ENCODE measurements around the gene MC1R. TPM values are rescaled to one million over a fixed set of nuclear protein-coding genes. Genes with fewer than 3 reads are reported as not detected.
A peak's percentile ranks its signal among the peaks of the same experiment; 100 is the strongest.

The MC1R gene
- total RNA-seq, 1 donor from 2014 or later, result 3.8 TPM

DNA sequence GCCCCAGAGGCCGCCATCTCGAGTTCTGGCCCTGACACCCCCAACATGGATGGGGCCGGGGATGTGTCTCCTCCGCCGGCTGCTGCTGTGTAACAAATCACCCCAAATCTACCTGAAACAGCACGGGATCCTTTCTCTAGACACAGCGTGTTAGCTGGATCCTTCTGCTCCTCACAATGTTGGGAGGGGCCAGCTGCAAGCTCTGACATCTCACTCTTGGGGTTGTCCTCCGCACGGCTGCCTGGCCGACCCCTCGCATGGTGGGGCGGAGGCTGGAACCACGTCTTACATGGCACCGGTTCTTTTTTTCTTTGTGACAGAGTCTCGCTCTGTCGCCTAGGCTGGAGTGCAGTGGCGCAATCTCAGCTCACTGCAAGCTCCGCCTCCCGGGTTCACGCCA is 18.3 kb downstream of the MC1R start:
- no peaks in the 10 kb centered on the region for H3K9me3 Mint-ChIP-seq
- H3K36me3 Mint-ChIP-seq, result no peaks in the 10 kb centered on the region
- no peak for DNase-seq (ENCODE audit: extremely low spot score, unreplicated experiment)
- no peak overlapping the region for H3K4me3 Mint-ChIP-seq
- H3K27me3 Mint-ChIP-seq, result no peaks in the 10 kb centered on the region
- H3K4me1 Mint-ChIP-seq (ENCODE audit: unreplicated experiment), result no peaks in the 10 kb centered on the region
- TF ChIP-seq CTCF (conservative IDR thresholded peaks at IDR 0.05), result no peak
- no peak overlapping the region for H3K27ac Mint-ChIP-seq

DNA sequence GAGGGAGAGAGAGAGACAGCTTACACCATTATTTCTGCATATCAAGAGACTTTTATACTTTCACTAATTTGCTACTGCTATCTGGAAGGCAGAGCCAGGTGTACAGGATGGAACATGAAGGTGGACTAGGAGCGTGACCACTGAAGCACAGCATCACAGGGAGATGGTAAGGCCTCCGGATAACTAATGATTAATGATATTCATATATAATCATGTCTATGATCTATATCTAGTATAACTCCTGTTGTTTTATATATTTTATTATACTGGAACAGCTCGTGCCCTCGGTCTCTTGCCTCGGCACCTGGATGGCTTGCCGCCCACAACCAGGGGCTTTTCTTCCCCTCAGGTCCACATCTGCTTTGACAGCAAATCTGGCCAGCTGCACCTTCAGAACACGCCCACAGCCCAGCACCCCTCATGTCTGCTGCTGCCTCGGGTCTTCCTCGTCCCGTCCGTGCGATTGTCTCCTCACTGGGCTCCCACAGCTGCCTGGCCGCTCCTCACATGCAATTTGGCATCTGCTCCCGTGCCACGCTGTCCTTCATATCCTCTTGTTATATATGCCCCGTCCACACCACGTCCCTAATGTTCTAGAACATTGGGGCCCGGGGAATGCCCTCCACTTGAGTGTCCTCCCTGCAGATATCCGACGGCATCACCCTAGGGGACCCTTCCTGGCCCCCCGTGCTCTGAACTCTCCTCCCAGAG is 19.7 kb downstream of the MC1R start:
- DNase-seq (ENCODE audit: extremely low spot score, unreplicated experiment), result no peak
- Mint-ChIP-seq H3K27me3 (peaks cover 3% of the 10 kb centered on the region), H3K4me3 (no peak overlapping the region), H3K9me3 (no peaks in the 10 kb centered on the region), H3K36me3 (no peaks in the 10 kb centered on the region), H3K4me1 (ENCODE audit: unreplicated experiment) (no peaks in the 10 kb centered on the region), H3K27ac (no peak overlapping the region)
- TF ChIP-seq CTCF (conservative IDR thresholded peaks at IDR 0.05), result no peak

DNA sequence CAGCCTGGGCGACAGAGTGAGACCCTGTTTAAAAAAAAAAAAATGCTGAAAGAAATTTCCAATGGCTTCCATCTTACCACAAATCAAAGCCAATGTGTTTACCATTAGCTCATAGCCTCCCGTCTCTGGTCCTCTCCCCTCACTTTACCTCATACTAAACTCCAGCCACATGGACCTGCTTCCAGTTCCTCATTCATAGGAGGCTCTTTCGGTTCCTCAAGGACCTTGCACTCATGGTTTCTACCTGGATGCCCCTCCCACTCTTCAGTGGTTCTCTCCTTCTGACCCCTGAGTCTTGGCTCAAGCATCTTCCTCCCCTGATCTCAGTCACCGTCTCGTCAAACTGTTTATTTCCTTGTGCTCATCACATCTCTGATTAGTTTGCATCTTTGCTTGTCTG is 26.1 kb downstream of the MC1R start:
- H3K4me1 Mint-ChIP-seq (ENCODE audit: unreplicated experiment), result no peaks in the 10 kb centered on the region
- H3K4me3 Mint-ChIP-seq, result no peak overlapping the region
- no peak overlapping the region for H3K27ac Mint-ChIP-seq
- peaks cover 25% of the 10 kb centered on the region for H3K27me3 Mint-ChIP-seq
- no peaks in the 10 kb centered on the region for H3K9me3 Mint-ChIP-seq
- no peak for DNase-seq (ENCODE audit: extremely low spot score, unreplicated experiment)
- no peak for TF ChIP-seq CTCF (conservative IDR thresholded peaks at IDR 0.05)
- no peaks in the 10 kb centered on the region for H3K36me3 Mint-ChIP-seq

DNA sequence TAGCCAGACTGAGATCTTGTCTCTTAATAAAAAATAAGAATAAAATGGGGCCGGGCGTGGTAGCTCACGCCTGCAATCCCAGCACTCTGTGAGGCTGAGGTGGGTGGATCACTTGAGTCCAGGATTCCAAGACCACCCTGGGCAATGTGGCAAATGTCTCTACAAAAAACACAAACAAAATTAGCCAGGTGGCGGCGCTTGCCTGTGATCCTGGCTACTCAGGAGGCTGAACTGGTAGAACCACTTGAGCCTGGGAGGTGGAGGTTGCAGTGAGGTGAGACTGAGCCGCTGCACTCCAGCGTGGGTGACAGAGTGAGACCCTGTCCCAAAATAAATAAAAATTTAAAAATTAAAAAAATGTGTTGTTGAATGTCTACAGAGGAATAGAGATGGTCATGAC is 27.0 kb downstream of the MC1R start:
- H3K9me3 Mint-ChIP-seq, result no peaks in the 10 kb centered on the region
- no peaks in the 10 kb centered on the region for H3K4me1 Mint-ChIP-seq (ENCODE audit: unreplicated experiment)
- no peak for TF ChIP-seq CTCF (conservative IDR thresholded peaks at IDR 0.05)
- no peak for DNase-seq (ENCODE audit: extremely low spot score, unreplicated experiment)
- peaks cover 25% of the 10 kb centered on the region for H3K27me3 Mint-ChIP-seq
- H3K4me3 Mint-ChIP-seq, result no peak overlapping the region
- no peak overlapping the region for H3K27ac Mint-ChIP-seq
- H3K36me3 Mint-ChIP-seq, result no peaks in the 10 kb centered on the region

GRCh38 chr16:89946515-89946914 is 27.9 kb downstream of the MC1R start:
- Mint-ChIP-seq H3K4me3 (peak overlapping the region; percentile 74), H3K36me3 (no peaks in the 10 kb centered on the region), H3K27me3 (peaks cover 25% of the 10 kb centered on the region), H3K9me3 (no peaks in the 10 kb centered on the region), H3K4me1 (ENCODE audit: unreplicated experiment) (no peaks in the 10 kb centered on the region), H3K27ac (no peak overlapping the region)
- no peak for DNase-seq (ENCODE audit: extremely low spot score, unreplicated experiment)
- no peak for TF ChIP-seq CTCF (conservative IDR thresholded peaks at IDR 0.05)
